Liver (tissue), 9 donors: ENCODE data around the gene UBR2. TPM values are rescaled to one million over a fixed set of nuclear protein-coding genes. Genes with fewer than 3 reads are reported as not detected.

Experiments
- DNase-seq: peaks from one replicate; pipeline ENCODE4 v3.0.0-alpha.2; 2017; ENCODE audit warnings: low spot score
- H3K27ac ChIP-seq, 2 donors: one replicate each; pipeline ENCODE4 v1.7.0; 2013; ENCODE audit warnings: inconsistent platforms in 2 of 2, low read length in 2 of 2, control low read depth in 1 of 2, low read depth in 1 of 2, mild to moderate bottlenecking in 1 of 2
- H3K27me3 ChIP-seq, 4 donors: one replicate each; pipeline versions ENCODE4 v1.6.1 to v1.7.0; 2013; ENCODE audit warnings: low read length in 3 of 4, inconsistent platforms in 1 of 4, mild to moderate bottlenecking in 1 of 4, moderate library complexity in 1 of 4; ENCODE audit not compliant: control insufficient read depth in 4 of 4, insufficient read depth in 4 of 4
- H3K36me3 ChIP-seq, 4 donors: one replicate each; pipeline versions ENCODE4 v1.6.1 to v1.7.0; 2013; ENCODE audit warnings: low read length in 3 of 4, mild to moderate bottlenecking in 3 of 4, low read depth in 1 of 4, moderate library complexity in 1 of 4; ENCODE audit not compliant: control insufficient read depth in 4 of 4, insufficient read depth in 3 of 4
- H3K4me1 ChIP-seq, 4 donors: one replicate each; pipeline versions ENCODE4 v1.6.1 to v1.7.0; 2013; ENCODE audit warnings: low read length in 3 of 4, mild to moderate bottlenecking in 3 of 4, moderate library complexity in 1 of 4; ENCODE audit not compliant: control insufficient read depth in 4 of 4, insufficient read depth in 4 of 4
- H3K4me3 ChIP-seq, 3 donors: one replicate each; pipeline versions ENCODE4 v1.6.1 to v1.7.0; 2013; ENCODE audit warnings: low read length in 3 of 3, control low read depth in 1 of 3, low read depth in 1 of 3, mild to moderate bottlenecking in 1 of 3
- H3K9ac ChIP-seq, 2 donors: one replicate each; pipeline ENCODE4 v1.7.0; 2013; ENCODE audit warnings: low read length in 2 of 2, mild to moderate bottlenecking in 2 of 2, moderate library complexity in 2 of 2, control low read depth in 1 of 2, low read depth in 1 of 2
- H3K9me3 ChIP-seq, 4 donors: one replicate each; pipeline versions ENCODE4 v1.6.1 to v1.7.0; 2013; ENCODE audit warnings: low read length in 3 of 4; ENCODE audit not compliant: control insufficient read depth in 4 of 4
- FOXA1 ChIP-seq: IDR thresholded peaks from 2 replicates; pipeline ENCODE4 v1.6.1; 2016; ENCODE audit warnings: antibody characterized with exemption
- FOXA2 ChIP-seq: IDR thresholded peaks from 2 replicates; pipeline ENCODE4 v1.6.1; 2016; ENCODE audit warnings: antibody characterized with exemption
- GABPA ChIP-seq, 2 donors: IDR thresholded peaks in 1 of 2; conservative IDR thresholded peaks in 1 of 2; 2 replicates each; pipeline ENCODE4 v1.6.1; 2016; ENCODE audit warnings: antibody characterized with exemption in 2 of 2, mild to moderate bottlenecking in 1 of 2, moderate library complexity in 1 of 2
- HNF4A ChIP-seq, 2 donors: conservative IDR thresholded peaks; 2 replicates each; pipeline ENCODE4 v1.6.1; 2016; ENCODE audit warnings: antibody characterized with exemption in 2 of 2, mild to moderate bottlenecking in 2 of 2
- HNF4G ChIP-seq: IDR thresholded peaks from 2 replicates; pipeline ENCODE4 v1.6.1; 2016; ENCODE audit warnings: antibody characterized with exemption
- JUND ChIP-seq, 2 donors: IDR thresholded peaks; 2 replicates each; pipeline ENCODE4 v1.6.1; 2016; ENCODE audit warnings: antibody characterized with exemption in 2 of 2
- NR2F2 ChIP-seq: IDR thresholded peaks from 2 replicates; pipeline ENCODE4 v1.6.1; 2016; ENCODE audit warnings: antibody characterized with exemption
- RAD21 ChIP-seq, 2 donors: IDR thresholded peaks; 2 replicates each; pipeline ENCODE4 v1.6.1; 2016; ENCODE audit warnings: antibody characterized with exemption in 2 of 2, mild to moderate bottlenecking in 2 of 2
- RXRA ChIP-seq, 2 donors: IDR thresholded peaks; 2 replicates each; pipeline ENCODE4 v1.6.1; 2017 to 2018; ENCODE audit warnings: antibody characterized with exemption in 2 of 2, mild to moderate bottlenecking in 1 of 2
- SP1 ChIP-seq: IDR thresholded peaks from 2 replicates; pipeline ENCODE4 v1.6.1; 2018; ENCODE audit warnings: antibody characterized with exemption, mild to moderate bottlenecking
- TAF1 ChIP-seq: conservative IDR thresholded peaks from 2 replicates; pipeline ENCODE4 v1.6.1; 2016; ENCODE audit warnings: antibody characterized with exemption, mild to moderate bottlenecking
- WGBS: extraction: QIAGEN DNeasy Blood & Tissue Kit; methylation state at CpG from one replicate; pipeline ENCODE4 v1.1.7; 2013; 5-methylcytosine and 5-hydroxymethylcytosine counted together
- polyA plus RNA-seq, 2 donors: library from polyadenylated mRNA; stranded (reverse) in 1 of 2; unstranded in 1 of 2; fragments of 200-250 nt in 1 of 2; fragments of >200 nt in 1 of 2; fragmentation: Nextera tagmentation in 1 of 2; extraction: Ambion mirVana in 1 of 2; gene quantifications; one replicate each; pipeline versions ENCODE4 v1.2.1 to v1.2.3, GENCODE V29; 2013 to 2015
- total RNA-seq, 2 donors: library from RNA; depleted of rRNA; stranded (reverse); fragments of >200 nt; gene quantifications; one replicate each; pipeline ENCODE4 v1.2.3, GENCODE V29; 2014
- TF ChIP-seq, protein P1 (sequence below): fragments of 150-350 bp; IDR thresholded peaks from 2 replicates; pipeline ENCODE4 v1.5.1; 2017; ENCODE audit warnings: improper control_type of control experiment, low read depth, low read length; ENCODE audit not compliant: missing input control
- TF ChIP-seq, protein P2 (sequence below): IDR thresholded peaks from 2 replicates; pipeline ENCODE4 v1.6.1; 2016; ENCODE audit warnings: antibody characterized with exemption
- TF ChIP-seq, protein P3 (sequence below): IDR thresholded peaks from 2 replicates; pipeline ENCODE4 v1.6.1; 2016; ENCODE audit warnings: antibody characterized with exemption, mild to moderate bottlenecking
- TF ChIP-seq, protein P4 (sequence below): IDR thresholded peaks from 2 replicates; pipeline ENCODE4 v1.6.1; 2016; ENCODE audit warnings: antibody characterized with exemption
- donor health status: healthy.
- donor health status: healthy.
- donor health status: healthy.
- donor health status: healthy.
- donor health status: healthy.

UBR2 gene
- total and polyA plus RNA-seq, 4 donors, result 6.3 to 32.9 (median 19.3) TPM

DNA sequence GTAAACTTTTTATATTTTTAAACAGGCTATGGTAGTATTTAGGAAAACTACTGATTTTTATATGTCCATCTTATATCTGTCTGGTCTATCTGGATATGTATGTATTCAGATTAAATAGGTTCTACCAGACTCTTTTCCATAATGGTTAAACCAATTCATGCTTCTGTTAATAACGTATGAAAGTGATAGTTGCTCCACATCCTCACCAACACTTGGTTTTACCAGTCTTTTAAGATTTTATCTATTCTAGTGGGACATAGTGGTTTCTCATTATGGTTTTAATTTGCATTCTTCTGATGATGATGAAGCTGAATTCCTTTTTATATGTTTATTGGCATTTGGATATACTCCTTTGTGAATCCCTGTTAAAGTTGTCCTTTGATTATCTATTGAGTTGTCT is 56.1 kb downstream of the UBR2 start:
- no peaks in the 10 kb centered on the region for H3K4me1 ChIP-seq
- H3K27ac ChIP-seq, result no peak overlapping the region
- no peak for DNase-seq
- H3K9me3 ChIP-seq, result no peaks in the 10 kb centered on the region
- no peak overlapping the region for H3K4me3 ChIP-seq
- H3K27me3 ChIP-seq, result no peaks in the 10 kb centered on the region
- no peak overlapping the region for H3K9ac ChIP-seq
- peaks cover 12 to 53% (median 40%) of the 10 kb centered on the region in 4 donors for H3K36me3 ChIP-seq
- WGBS, result 88% methylated on average over 1 of the region's 1 CpG
- TF ChIP-seq JUND (IDR thresholded peaks at IDR 0.05) (no peak), FOXA2 (no peak), HNF4A (conservative IDR thresholded peaks at IDR 0.05) (no peak), TAF1 (no peak), SP1 (no peak), FOXA1 (no peak), RXRA (IDR thresholded peaks at IDR 0.05) (no peak), NR2F2 (no peak)
- TF ChIP-seq, protein P1, sequence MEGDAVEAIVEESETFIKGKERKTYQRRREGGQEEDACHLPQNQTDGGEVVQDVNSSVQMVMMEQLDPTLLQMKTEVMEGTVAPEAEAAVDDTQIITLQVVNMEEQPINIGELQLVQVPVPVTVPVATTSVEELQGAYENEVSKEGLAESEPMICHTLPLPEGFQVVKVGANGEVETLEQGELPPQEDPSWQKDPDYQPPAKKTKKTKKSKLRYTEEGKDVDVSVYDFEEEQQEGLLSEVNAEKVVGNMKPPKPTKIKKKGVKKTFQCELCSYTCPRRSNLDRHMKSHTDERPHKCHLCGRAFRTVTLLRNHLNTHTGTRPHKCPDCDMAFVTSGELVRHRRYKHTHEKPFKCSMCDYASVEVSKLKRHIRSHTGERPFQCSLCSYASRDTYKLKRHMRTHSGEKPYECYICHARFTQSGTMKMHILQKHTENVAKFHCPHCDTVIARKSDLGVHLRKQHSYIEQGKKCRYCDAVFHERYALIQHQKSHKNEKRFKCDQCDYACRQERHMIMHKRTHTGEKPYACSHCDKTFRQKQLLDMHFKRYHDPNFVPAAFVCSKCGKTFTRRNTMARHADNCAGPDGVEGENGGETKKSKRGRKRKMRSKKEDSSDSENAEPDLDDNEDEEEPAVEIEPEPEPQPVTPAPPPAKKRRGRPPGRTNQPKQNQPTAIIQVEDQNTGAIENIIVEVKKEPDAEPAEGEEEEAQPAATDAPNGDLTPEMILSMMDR, result no peak
- TF ChIP-seq, protein P2, sequence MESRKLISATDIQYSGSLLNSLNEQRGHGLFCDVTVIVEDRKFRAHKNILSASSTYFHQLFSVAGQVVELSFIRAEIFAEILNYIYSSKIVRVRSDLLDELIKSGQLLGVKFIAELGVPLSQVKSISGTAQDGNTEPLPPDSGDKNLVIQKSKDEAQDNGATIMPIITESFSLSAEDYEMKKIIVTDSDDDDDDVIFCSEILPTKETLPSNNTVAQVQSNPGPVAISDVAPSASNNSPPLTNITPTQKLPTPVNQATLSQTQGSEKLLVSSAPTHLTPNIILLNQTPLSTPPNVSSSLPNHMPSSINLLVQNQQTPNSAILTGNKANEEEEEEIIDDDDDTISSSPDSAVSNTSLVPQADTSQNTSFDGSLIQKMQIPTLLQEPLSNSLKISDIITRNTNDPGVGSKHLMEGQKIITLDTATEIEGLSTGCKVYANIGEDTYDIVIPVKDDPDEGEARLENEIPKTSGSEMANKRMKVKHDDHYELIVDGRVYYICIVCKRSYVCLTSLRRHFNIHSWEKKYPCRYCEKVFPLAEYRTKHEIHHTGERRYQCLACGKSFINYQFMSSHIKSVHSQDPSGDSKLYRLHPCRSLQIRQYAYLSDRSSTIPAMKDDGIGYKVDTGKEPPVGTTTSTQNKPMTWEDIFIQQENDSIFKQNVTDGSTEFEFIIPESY, result no peak
- TF ChIP-seq, protein P3, sequence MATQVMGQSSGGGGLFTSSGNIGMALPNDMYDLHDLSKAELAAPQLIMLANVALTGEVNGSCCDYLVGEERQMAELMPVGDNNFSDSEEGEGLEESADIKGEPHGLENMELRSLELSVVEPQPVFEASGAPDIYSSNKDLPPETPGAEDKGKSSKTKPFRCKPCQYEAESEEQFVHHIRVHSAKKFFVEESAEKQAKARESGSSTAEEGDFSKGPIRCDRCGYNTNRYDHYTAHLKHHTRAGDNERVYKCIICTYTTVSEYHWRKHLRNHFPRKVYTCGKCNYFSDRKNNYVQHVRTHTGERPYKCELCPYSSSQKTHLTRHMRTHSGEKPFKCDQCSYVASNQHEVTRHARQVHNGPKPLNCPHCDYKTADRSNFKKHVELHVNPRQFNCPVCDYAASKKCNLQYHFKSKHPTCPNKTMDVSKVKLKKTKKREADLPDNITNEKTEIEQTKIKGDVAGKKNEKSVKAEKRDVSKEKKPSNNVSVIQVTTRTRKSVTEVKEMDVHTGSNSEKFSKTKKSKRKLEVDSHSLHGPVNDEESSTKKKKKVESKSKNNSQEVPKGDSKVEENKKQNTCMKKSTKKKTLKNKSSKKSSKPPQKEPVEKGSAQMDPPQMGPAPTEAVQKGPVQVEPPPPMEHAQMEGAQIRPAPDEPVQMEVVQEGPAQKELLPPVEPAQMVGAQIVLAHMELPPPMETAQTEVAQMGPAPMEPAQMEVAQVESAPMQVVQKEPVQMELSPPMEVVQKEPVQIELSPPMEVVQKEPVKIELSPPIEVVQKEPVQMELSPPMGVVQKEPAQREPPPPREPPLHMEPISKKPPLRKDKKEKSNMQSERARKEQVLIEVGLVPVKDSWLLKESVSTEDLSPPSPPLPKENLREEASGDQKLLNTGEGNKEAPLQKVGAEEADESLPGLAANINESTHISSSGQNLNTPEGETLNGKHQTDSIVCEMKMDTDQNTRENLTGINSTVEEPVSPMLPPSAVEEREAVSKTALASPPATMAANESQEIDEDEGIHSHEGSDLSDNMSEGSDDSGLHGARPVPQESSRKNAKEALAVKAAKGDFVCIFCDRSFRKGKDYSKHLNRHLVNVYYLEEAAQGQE, result no peak

DNA sequence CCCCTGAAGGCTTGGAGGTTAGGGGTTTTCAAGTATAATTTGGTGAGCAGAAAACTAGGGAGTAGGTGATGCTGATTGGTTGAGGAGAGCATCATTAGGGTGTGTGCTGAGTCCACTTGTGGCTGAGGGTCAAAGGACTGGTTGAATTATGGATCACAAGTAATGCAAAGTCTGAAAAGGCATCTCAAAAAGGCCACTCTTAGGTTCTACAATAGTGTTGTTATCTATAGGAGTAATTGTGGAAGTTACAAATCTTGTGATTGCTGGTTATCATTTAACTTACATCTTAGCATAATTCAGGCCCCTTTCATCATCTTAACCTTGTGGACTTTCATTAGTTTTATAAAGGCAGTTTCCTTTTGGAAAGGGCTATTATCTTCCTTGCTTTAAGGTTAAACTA is 60.8 kb downstream of the UBR2 start:
- Histone ChIP-seq H3K9me3 (no peaks in the 10 kb centered on the region), H3K9ac (no peak overlapping the region), H3K27ac (no peak overlapping the region), H3K4me1 (no peaks in the 10 kb centered on the region), H3K36me3 (peaks cover 7 to 30% (median 16%) of the 10 kb centered on the region in 4 donors), H3K27me3 (no peaks in the 10 kb centered on the region), H3K4me3 (no peak overlapping the region)
- DNase-seq, result no peak
- TF ChIP-seq FOXA2 (no peak), NR2F2 (no peak), TAF1 (no peak), RAD21 (IDR thresholded peaks at IDR 0.05) (no peak), JUND (IDR thresholded peaks at IDR 0.05) (no peak), RXRA (IDR thresholded peaks at IDR 0.05) (no peak), SP1 (no peak), GABPA (IDR thresholded peaks at IDR 0.05 in 1 of 2, conservative IDR thresholded peaks at IDR 0.05 in 1 of 2) (no peak), HNF4G (no peak)
- TF ChIP-seq, protein P1, result no peak
- TF ChIP-seq, protein P3, result no peak
- TF ChIP-seq, protein P2, result no peak
- TF ChIP-seq, protein P4, sequence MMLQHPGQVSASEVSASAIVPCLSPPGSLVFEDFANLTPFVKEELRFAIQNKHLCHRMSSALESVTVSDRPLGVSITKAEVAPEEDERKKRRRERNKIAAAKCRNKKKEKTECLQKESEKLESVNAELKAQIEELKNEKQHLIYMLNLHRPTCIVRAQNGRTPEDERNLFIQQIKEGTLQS, result no peak
